H1 (cell line): Measurements from ENCODE around the gene SLC35D2. TPM values are rescaled to one million over a fixed set of nuclear protein-coding genes. Genes with fewer than 3 reads are reported as not detected.

ENCODE experiments used
- GTF2F1 ChIP-seq: IDR thresholded peaks from 2 replicates; pipeline ENCODE4 v1.6.1; 2012; ENCODE audit warnings: low read depth, low read length, improper control_type of control experiment, borderline replicate concordance
- SIN3A ChIP-seq, 2 experiments: IDR thresholded peaks in 1 of 2; conservative IDR thresholded peaks in 1 of 2; 2 replicates each; pipeline ENCODE4 v1.6.1; 2011 to 2012; ENCODE audit warnings: low read length in 2 of 2, improper control_type of control experiment in 1 of 2, low read depth in 1 of 2, mild to moderate bottlenecking in 1 of 2
- YY1 ChIP-seq: IDR thresholded peaks from 2 replicates; pipeline ENCODE4 v1.6.1; 2011; ENCODE audit warnings: low read depth, mild to moderate bottlenecking, low read length
- polyA plus RNA-seq, 7 experiments: library from polyadenylated mRNA; depleted of rRNA in 3 of 7; stranded (reverse) in 5 of 7; unstranded in 2 of 7; fragments of >200 nt in 5 of 7; fragments of 200-250 nt in 2 of 7; gene quantifications; 1 replicate in 5 of 7; 2 replicates in 1 of 7; 4 replicates in 1 of 7; pipeline versions ENCODE4 v1.2.1 to v1.2.3, GENCODE V29; 2011 to 2013; ENCODE audit warnings: missing spikeins in 2 of 7, mixed read lengths in 2 of 7
- total RNA-seq: library from RNA; stranded (reverse); fragmentation: NEBNext Ultra II Directional; extraction: Animal tissue kit (Norgen Biotek cat#: 25700); gene quantifications from 2 replicates; pipeline ENCODE4 v1.2.1, GENCODE V29; 2021
- TF ChIP-seq, protein P1 (sequence below): fragments of 300-600 bp; sonication (generic); IDR thresholded peaks from 2 replicates; pipeline ENCODE4 v1.7.1; 2012; ENCODE audit warnings: low read length, moderate library complexity, mild to moderate bottlenecking, inconsistent platforms; ENCODE audit not compliant: insufficient replicate concordance

The SLC35D2 gene
- total and polyA plus RNA-seq, 2 of the 8 experiments (the other 6 are each of a cell fraction or from before 2014, with no cell fraction given), result 9.6 to 11.5 TPM

DNA sequence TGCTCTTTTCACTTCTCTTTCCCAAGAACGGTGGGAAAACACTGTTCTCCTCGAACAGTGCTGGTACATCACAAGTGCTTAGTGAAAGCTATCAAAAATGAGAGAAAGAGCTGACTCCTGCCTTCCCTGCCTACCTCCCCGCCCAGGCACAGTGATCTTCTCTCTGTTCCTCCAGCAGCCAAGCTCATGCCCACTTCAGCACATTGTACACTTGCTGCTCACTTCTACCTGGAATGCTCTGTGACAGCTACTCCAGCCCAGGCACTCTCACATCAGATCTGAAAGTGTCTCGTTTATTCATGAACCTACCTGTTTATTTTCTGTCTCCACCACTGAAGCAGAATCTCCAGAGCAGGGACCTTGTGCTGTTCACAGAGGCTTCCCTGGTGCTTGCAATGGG, 1.8 kb downstream of the SLC35D2 start (continued):
- TF ChIP-seq, protein P1, sequence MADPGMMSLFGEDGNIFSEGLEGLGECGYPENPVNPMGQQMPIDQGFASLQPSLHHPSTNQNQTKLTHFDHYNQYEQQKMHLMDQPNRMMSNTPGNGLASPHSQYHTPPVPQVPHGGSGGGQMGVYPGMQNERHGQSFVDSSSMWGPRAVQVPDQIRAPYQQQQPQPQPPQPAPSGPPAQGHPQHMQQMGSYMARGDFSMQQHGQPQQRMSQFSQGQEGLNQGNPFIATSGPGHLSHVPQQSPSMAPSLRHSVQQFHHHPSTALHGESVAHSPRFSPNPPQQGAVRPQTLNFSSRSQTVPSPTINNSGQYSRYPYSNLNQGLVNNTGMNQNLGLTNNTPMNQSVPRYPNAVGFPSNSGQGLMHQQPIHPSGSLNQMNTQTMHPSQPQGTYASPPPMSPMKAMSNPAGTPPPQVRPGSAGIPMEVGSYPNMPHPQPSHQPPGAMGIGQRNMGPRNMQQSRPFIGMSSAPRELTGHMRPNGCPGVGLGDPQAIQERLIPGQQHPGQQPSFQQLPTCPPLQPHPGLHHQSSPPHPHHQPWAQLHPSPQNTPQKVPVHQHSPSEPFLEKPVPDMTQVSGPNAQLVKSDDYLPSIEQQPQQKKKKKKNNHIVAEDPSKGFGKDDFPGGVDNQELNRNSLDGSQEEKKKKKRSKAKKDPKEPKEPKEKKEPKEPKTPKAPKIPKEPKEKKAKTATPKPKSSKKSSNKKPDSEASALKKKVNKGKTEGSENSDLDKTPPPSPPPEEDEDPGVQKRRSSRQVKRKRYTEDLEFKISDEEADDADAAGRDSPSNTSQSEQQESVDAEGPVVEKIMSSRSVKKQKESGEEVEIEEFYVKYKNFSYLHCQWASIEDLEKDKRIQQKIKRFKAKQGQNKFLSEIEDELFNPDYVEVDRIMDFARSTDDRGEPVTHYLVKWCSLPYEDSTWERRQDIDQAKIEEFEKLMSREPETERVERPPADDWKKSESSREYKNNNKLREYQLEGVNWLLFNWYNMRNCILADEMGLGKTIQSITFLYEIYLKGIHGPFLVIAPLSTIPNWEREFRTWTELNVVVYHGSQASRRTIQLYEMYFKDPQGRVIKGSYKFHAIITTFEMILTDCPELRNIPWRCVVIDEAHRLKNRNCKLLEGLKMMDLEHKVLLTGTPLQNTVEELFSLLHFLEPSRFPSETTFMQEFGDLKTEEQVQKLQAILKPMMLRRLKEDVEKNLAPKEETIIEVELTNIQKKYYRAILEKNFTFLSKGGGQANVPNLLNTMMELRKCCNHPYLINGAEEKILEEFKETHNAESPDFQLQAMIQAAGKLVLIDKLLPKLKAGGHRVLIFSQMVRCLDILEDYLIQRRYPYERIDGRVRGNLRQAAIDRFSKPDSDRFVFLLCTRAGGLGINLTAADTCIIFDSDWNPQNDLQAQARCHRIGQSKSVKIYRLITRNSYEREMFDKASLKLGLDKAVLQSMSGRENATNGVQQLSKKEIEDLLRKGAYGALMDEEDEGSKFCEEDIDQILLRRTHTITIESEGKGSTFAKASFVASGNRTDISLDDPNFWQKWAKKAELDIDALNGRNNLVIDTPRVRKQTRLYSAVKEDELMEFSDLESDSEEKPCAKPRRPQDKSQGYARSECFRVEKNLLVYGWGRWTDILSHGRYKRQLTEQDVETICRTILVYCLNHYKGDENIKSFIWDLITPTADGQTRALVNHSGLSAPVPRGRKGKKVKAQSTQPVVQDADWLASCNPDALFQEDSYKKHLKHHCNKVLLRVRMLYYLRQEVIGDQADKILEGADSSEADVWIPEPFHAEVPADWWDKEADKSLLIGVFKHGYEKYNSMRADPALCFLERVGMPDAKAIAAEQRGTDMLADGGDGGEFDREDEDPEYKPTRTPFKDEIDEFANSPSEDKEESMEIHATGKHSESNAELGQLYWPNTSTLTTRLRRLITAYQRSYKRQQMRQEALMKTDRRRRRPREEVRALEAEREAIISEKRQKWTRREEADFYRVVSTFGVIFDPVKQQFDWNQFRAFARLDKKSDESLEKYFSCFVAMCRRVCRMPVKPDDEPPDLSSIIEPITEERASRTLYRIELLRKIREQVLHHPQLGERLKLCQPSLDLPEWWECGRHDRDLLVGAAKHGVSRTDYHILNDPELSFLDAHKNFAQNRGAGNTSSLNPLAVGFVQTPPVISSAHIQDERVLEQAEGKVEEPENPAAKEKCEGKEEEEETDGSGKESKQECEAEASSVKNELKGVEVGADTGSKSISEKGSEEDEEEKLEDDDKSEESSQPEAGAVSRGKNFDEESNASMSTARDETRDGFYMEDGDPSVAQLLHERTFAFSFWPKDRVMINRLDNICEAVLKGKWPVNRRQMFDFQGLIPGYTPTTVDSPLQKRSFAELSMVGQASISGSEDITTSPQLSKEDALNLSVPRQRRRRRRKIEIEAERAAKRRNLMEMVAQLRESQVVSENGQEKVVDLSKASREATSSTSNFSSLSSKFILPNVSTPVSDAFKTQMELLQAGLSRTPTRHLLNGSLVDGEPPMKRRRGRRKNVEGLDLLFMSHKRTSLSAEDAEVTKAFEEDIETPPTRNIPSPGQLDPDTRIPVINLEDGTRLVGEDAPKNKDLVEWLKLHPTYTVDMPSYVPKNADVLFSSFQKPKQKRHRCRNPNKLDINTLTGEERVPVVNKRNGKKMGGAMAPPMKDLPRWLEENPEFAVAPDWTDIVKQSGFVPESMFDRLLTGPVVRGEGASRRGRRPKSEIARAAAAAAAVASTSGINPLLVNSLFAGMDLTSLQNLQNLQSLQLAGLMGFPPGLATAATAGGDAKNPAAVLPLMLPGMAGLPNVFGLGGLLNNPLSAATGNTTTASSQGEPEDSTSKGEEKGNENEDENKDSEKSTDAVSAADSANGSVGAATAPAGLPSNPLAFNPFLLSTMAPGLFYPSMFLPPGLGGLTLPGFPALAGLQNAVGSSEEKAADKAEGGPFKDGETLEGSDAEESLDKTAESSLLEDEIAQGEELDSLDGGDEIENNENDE, result no peak
- TF ChIP-seq GTF2F1 (no peak), SIN3A (conservative IDR thresholded peaks at IDR 0.05 in 1 of 2, IDR thresholded peaks at IDR 0.05 in 1 of 2; ENCODE audit: low read depth in 1 of 2, low read length in 2 of 2) (no peak), YY1 (no peak)
